Activated T-helper 1 cell treated with anti-CD3 and anti-CD28 coated beads, Interleukin-12 subunit alpha, Interleukin-12 subunit beta, Interleukin-2, Interleukin-4 antibody, amounts not matched to agents 30 ng/mL and 10 ng/mL and 1 ng/mL, durations not matched to agents 14 hours and 24 hours and 36 hours (primary cell): ENCODE measurements around the gene YTHDF1. TPM values are rescaled to one million over a fixed set of nuclear protein-coding genes. Genes with fewer than 3 reads are reported as not detected.
"Not testable (repeated sequence)": the region's sequence is repeated elsewhere in the genome, so short reads cannot be mapped to it uniquely, and the experiment has no call there.

Experiments
- DNase-seq: peaks from one replicate; pipeline ENCODE4 v3.0.0; 2021; ENCODE audit warnings: low spot score
- H3K27ac Mint-ChIP-seq: one replicate; pipeline ENCODE4 v1.8.0; 2021; ENCODE audit warnings: mild to moderate bottlenecking, mixed read lengths
- H3K27me3 Mint-ChIP-seq: one replicate; pipeline ENCODE4 v1.8.0; 2022; ENCODE audit warnings: mild to moderate bottlenecking, moderate library complexity, mixed read lengths; ENCODE audit not compliant: insufficient read depth
- H3K36me3 Mint-ChIP-seq: one replicate; pipeline ENCODE4 v1.8.0; 2021; ENCODE audit warnings: low read depth, mixed read lengths
- H3K4me1 Mint-ChIP-seq: one replicate; pipeline ENCODE4 v1.8.0; 2021; ENCODE audit warnings: low read depth, mixed read lengths
- H3K4me3 Mint-ChIP-seq: one replicate; pipeline ENCODE4 v1.8.0; 2021; ENCODE audit warnings: mild to moderate bottlenecking, moderate library complexity, mixed read lengths
- H3K9me3 Mint-ChIP-seq: one replicate; pipeline ENCODE4 v1.8.0; 2021; ENCODE audit warnings: mixed read lengths
- intact Hi-C: fragments of 100-400 bp; cut with micrococcal nuclease; formaldehyde crosslinking; loops from one replicate; pipeline ENCODE4 v1.15.1; 2024
- total RNA-seq: library from RNA; stranded (reverse); gene quantifications from 2 replicates; pipeline ENCODE4 v1.2.3, GENCODE V29; 2022

Gene YTHDF1
- total RNA-seq, 1 donor from 2014 or later, result 49.0 TPM

- intact Hi-C loops, result no loop called here
- Mint-ChIP-seq H3K27ac (no peak overlapping the region), H3K9me3 (no peaks in the 10 kb centered on the region), H3K4me3 (no peak overlapping the region), H3K27me3 (peaks cover 35% of the 10 kb centered on the region), H3K4me1 (no peaks in the 10 kb centered on the region), H3K36me3 (no peaks in the 10 kb centered on the region)
- no peak for DNase-seq
Observed at GRCh38 chr20:63254606-63255384, 38.9 kb upstream of the YTHDF1 start.

- Mint-ChIP-seq H3K27ac (no peak within 1 kb of the TSS), H3K27me3 (peaks cover 33% of the 10 kb centered on the region), H3K4me1 (no peaks in the 10 kb centered on the region), H3K4me3 (no peak within 1 kb of the TSS), H3K36me3 (no peaks in the 10 kb centered on the region), H3K9me3 (no peaks in the 10 kb centered on the region)
- intact Hi-C loops, result no loop called here
- DNase-seq, result no peak
Observed at GRCh38 chr20:63254232-63254605, 38.3 kb upstream of the YTHDF1 start, which contains the start of gene NKAIN4. NKAIN4 (minus strand) TSS chr20:63254463; CDS start chr20:63254450, 13 bp downstream.

- DNase-seq, result no peak
- Mint-ChIP-seq H3K4me3 (no peak overlapping the region), H3K36me3 (no peaks in the 10 kb centered on the region), H3K27me3 (peaks cover 33% of the 10 kb centered on the region), H3K27ac (no peak overlapping the region), H3K4me1 (no peaks in the 10 kb centered on the region), H3K9me3 (no peaks in the 10 kb centered on the region)
- intact Hi-C loops, result no loop called here
Observed at GRCh38 chr20:63253438-63254231, 37.7 kb upstream of the YTHDF1 start.

GRCh38 chr20:63253065-63253437, 37.1 kb upstream of the YTHDF1 start:
- Mint-ChIP-seq H3K36me3 (no peaks in the 10 kb centered on the region), H3K4me1 (no peaks in the 10 kb centered on the region), H3K4me3 (no peak overlapping the region), H3K27me3 (peaks cover 30% of the 10 kb centered on the region), H3K27ac (no peak overlapping the region), H3K9me3 (no peaks in the 10 kb centered on the region)
- DNase-seq, result no peak
- intact Hi-C loops, result no loop called here

GRCh38 chr20:63252284-63252711, 36.4 kb upstream of the YTHDF1 start:
- H3K9me3 Mint-ChIP-seq, result no peaks in the 10 kb centered on the region
- H3K4me3 Mint-ChIP-seq, result no peak overlapping the region
- H3K27me3 Mint-ChIP-seq, result peaks cover 30% of the 10 kb centered on the region
- intact Hi-C loops, result no loop called here
- no peaks in the 10 kb centered on the region for H3K4me1 Mint-ChIP-seq
- H3K27ac Mint-ChIP-seq, result no peak overlapping the region
- DNase-seq, result no peak
- no peaks in the 10 kb centered on the region for H3K36me3 Mint-ChIP-seq

GRCh38 chr20:63251350-63251749, 35.4 kb upstream of the YTHDF1 start:
- DNase-seq, H3K36me3 Mint-ChIP-seq, H3K4me3 Mint-ChIP-seq, H3K4me1 Mint-ChIP-seq, intact Hi-C loops, H3K27ac Mint-ChIP-seq, H3K9me3 Mint-ChIP-seq: not testable (repeated sequence)
- H3K27me3 Mint-ChIP-seq, result peaks cover 28% of the 10 kb centered on the region

- Mint-ChIP-seq H3K4me1 (no peaks in the 10 kb centered on the region), H3K27ac (no peak overlapping the region), H3K4me3 (no peak overlapping the region), H3K27me3 (peaks cover 18% of the 10 kb centered on the region), H3K36me3 (no peaks in the 10 kb centered on the region), H3K9me3 (no peaks in the 10 kb centered on the region)
- intact Hi-C loops, result no loop called here
- DNase-seq, result no peak
Observed at GRCh38 chr20:63249891-63250290, 34.0 kb upstream of the YTHDF1 start.

GRCh38 chr20:63248835-63249591, 33.1 kb upstream of the YTHDF1 start:
- peaks cover 15% of the 10 kb centered on the region for H3K27me3 Mint-ChIP-seq
- no peaks in the 10 kb centered on the region for H3K4me1 Mint-ChIP-seq
- intact Hi-C loops, result no loop called here
- H3K36me3 Mint-ChIP-seq, result no peaks in the 10 kb centered on the region
- DNase-seq, result no peak
- H3K9me3 Mint-ChIP-seq, result no peaks in the 10 kb centered on the region
- H3K27ac Mint-ChIP-seq, result no peak overlapping the region
- no peak overlapping the region for H3K4me3 Mint-ChIP-seq

- no peaks in the 10 kb centered on the region for H3K9me3 Mint-ChIP-seq
- H3K27ac Mint-ChIP-seq, result no peak overlapping the region
- no peaks in the 10 kb centered on the region for H3K4me1 Mint-ChIP-seq
Observed at GRCh38 chr20:63247671-63248228, 31.8 kb upstream of the YTHDF1 start.

GRCh38 chr20:63246490-63247288, 30.8 kb upstream of the YTHDF1 start:
- H3K36me3 Mint-ChIP-seq, result no peaks in the 10 kb centered on the region
- DNase-seq, result no peak
- intact Hi-C loops, result no loop called here
- H3K9me3 Mint-ChIP-seq, result no peaks in the 10 kb centered on the region
- H3K27ac Mint-ChIP-seq, result no peak overlapping the region
- peaks cover 7% of the 10 kb centered on the region for H3K27me3 Mint-ChIP-seq
- H3K4me1 Mint-ChIP-seq, result no peaks in the 10 kb centered on the region
- no peak overlapping the region for H3K4me3 Mint-ChIP-seq

More at GRCh38 chr20:63247671-63248228, 31.8 kb upstream of the YTHDF1 start:
- Mint-ChIP-seq H3K4me3 (no peak overlapping the region), H3K27me3 (peaks cover 9% of the 10 kb centered on the region), H3K36me3 (no peaks in the 10 kb centered on the region)
- no peak for DNase-seq
- intact Hi-C loops, result no loop called here

- no peak for DNase-seq
Observed at GRCh38 chr20:63244468-63244867, 28.5 kb upstream of the YTHDF1 start.

GRCh38 chr20:63243604-63244247, 27.8 kb upstream of the YTHDF1 start:
- no peak for DNase-seq
- Mint-ChIP-seq H3K9me3 (no peaks in the 10 kb centered on the region), H3K27ac (no peak overlapping the region), H3K36me3 (no peaks in the 10 kb centered on the region), H3K4me1 (no peaks in the 10 kb centered on the region), H3K4me3 (no peak overlapping the region), H3K27me3 (peaks cover 3% of the 10 kb centered on the region)
- intact Hi-C loops, result no loop called here

More at GRCh38 chr20:63244468-63244867, 28.5 kb upstream of the YTHDF1 start:
- intact Hi-C loops, result no loop called here
- H3K27me3 Mint-ChIP-seq, result peaks cover 3% of the 10 kb centered on the region
- no peak overlapping the region for H3K27ac Mint-ChIP-seq
- no peak overlapping the region for H3K4me3 Mint-ChIP-seq
- no peaks in the 10 kb centered on the region for H3K36me3 Mint-ChIP-seq
- H3K4me1 Mint-ChIP-seq, result no peaks in the 10 kb centered on the region
- H3K9me3 Mint-ChIP-seq, result no peaks in the 10 kb centered on the region
